Activated naive CD8-positive, alpha-beta T cell (primary cell): ENCODE measurements around the gene ATP6V0B.

ENCODE experiments used
- H3K27ac Mint-ChIP-seq: one replicate; pipeline ENCODE4 v1.8.0; 2021; ENCODE audit warnings: mixed read lengths
- H3K27me3 Mint-ChIP-seq: one replicate; pipeline ENCODE4 v1.8.0; 2021; ENCODE audit warnings: mixed read lengths
- H3K36me3 Mint-ChIP-seq: one replicate; pipeline ENCODE4 v1.8.0; 2021; ENCODE audit warnings: mixed read lengths
- H3K4me1 Mint-ChIP-seq: one replicate; pipeline ENCODE4 v1.8.0; 2021; ENCODE audit warnings: low read depth, mixed read lengths
- H3K4me3 Mint-ChIP-seq: one replicate; pipeline ENCODE4 v1.8.0; 2021; ENCODE audit warnings: mild to moderate bottlenecking, mixed read lengths
- H3K9me3 Mint-ChIP-seq: one replicate; pipeline ENCODE4 v1.8.0; 2021; ENCODE audit warnings: low read depth, mixed read lengths

Gene ATP6V0B

DNA sequence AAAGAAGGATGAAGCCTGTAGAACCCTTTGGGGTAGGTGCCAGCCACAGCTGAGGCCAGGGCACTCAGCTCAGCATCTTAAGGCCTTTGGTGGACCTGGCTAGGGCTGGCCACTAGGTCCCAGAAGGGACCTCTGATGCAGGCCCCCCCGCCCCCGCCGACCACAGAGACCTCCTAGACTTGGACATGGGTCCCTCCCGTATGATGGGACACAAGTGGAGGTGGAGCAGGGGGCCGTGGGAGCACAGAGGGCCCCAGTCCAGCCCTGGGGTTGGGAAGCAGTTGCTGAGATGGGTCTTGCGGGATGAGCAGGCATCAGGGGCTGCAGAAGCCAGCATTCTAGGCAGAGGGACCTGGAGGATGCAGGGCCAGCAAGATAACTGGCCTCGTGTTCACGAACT lies 7.5 kb downstream of the ATP6V0B start:
- no peaks in the 10 kb centered on the region for H3K27me3 Mint-ChIP-seq
- peaks cover 12% of the 10 kb centered on the region for H3K36me3 Mint-ChIP-seq
- no peaks in the 10 kb centered on the region for H3K9me3 Mint-ChIP-seq
- no peak overlapping the region for H3K27ac Mint-ChIP-seq
- no peak overlapping the region for H3K4me3 Mint-ChIP-seq
- peaks cover 22% of the 10 kb centered on the region for H3K4me1 Mint-ChIP-seq

DNA sequence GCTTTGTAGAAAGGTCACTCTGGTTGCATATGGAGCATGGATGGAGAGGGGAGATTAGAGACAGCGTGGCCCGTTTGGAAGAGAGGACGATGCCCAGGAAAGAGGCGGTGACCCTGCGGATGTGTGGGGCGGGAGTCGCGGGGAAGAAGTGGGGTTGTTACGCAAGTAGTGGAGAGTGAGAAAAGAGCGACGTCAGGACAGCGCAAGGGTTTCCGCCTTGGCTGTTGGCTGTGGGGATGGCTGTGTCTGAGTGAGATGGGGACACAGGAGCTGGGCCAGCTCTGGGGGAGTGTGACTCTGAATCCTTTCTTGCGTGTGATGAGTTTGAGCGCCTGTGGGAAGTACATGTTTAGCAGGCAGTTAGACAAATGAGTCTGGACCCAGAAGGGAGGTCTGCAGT lies 8.0 kb downstream of the ATP6V0B start:
- Mint-ChIP-seq H3K36me3 (peaks cover 6% of the 10 kb centered on the region), H3K27ac (no peak overlapping the region), H3K4me3 (no peak overlapping the region), H3K27me3 (no peaks in the 10 kb centered on the region), H3K9me3 (no peaks in the 10 kb centered on the region), H3K4me1 (peaks cover 17% of the 10 kb centered on the region)

DNA sequence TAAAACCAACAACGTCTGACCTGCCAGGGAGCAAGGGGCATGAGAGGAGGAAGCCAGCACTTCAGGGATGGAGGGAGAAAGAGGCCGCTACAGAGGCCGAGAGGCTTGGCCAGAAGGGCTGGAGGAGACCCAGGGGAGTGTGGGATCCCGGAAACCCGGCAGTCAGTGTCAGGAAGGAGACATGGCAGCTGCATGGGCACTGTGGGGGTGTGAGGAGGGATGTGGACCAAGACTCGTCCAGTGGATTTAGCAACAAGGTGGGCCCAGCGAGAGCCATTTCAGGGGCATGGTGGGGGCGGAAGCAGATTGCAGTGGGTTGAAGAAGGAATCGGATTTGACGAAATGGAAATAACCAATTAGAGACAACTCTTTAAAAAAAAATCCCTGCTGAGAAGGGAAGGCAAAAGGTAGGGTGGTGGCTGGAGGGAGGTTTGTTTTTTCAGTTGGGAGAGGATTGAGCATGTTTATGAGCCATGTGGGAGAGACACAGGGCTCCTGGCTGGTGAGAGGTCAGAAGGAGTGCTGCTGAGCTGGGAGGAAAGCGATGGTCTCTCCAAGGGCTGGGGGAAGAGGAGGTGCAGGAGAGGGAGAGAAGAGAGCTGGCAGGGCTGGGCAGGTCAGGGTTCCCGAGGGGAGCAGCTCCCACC lies 8.6 kb downstream of the ATP6V0B start:
- H3K27ac Mint-ChIP-seq, result no peak overlapping the region
- peaks cover 11% of the 10 kb centered on the region for H3K4me1 Mint-ChIP-seq
- no peak overlapping the region for H3K4me3 Mint-ChIP-seq
- no peaks in the 10 kb centered on the region for H3K27me3 Mint-ChIP-seq
- no peaks in the 10 kb centered on the region for H3K9me3 Mint-ChIP-seq
- H3K36me3 Mint-ChIP-seq, result peaks cover 4% of the 10 kb centered on the region

DNA sequence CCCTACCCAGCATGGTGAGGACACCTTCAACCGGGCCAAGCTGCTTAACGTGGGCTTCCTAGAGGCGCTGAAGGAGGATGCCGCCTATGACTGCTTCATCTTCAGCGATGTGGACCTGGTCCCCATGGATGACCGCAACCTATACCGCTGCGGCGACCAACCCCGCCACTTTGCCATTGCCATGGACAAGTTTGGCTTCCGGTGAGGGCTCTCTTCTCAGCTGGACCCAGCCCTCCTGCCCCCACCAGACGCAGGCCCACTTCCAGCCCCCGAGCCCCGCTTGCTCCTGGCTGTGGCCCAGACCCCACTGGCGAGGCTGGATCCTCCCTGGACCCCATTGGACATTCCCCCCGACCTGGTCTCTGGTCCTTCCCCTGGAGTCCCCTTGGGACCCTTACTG lies 10.1 kb downstream of the ATP6V0B start:
- Mint-ChIP-seq H3K27me3 (no peaks in the 10 kb centered on the region), H3K27ac (no peak overlapping the region), H3K9me3 (no peaks in the 10 kb centered on the region), H3K4me3 (no peak overlapping the region), H3K4me1 (peaks cover 6% of the 10 kb centered on the region), H3K36me3 (peaks cover 4% of the 10 kb centered on the region)

DNA sequence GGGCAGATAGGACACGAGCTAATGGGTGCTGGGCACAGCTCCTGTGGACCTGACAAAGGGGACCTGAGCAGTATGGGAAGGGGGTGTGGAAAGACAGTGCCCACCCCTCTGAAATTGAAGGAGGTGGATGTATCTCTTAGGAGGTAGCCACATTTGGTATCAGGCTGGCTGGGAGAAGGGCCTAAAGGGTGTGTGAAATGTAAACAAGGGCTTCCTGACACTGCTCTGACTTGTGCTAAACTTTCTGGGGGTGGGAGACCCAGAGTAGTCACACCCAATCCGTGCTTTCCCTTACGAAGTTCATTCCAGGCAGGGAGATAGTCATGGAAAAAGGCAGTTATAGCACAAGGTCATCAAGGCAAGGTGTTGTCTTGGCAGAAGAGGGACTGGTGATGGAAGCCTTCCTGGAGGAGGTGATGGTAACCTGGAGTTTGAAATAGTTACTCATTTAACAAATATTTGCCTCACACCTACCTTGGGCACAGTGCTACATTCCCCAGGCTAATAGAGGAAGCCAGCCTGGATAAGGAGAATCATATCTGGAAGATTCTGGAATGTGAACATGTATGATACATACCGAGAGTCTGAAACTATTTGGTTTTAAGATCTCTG lies 11.3 kb downstream of the ATP6V0B start:
- no peaks in the 10 kb centered on the region for H3K27me3 Mint-ChIP-seq
- H3K4me3 Mint-ChIP-seq, result no peak overlapping the region
- peaks cover 4% of the 10 kb centered on the region for H3K36me3 Mint-ChIP-seq
- H3K27ac Mint-ChIP-seq, result no peak overlapping the region
- peaks cover under 1% of the 10 kb centered on the region for H3K4me1 Mint-ChIP-seq
- H3K9me3 Mint-ChIP-seq, result no peaks in the 10 kb centered on the region

DNA sequence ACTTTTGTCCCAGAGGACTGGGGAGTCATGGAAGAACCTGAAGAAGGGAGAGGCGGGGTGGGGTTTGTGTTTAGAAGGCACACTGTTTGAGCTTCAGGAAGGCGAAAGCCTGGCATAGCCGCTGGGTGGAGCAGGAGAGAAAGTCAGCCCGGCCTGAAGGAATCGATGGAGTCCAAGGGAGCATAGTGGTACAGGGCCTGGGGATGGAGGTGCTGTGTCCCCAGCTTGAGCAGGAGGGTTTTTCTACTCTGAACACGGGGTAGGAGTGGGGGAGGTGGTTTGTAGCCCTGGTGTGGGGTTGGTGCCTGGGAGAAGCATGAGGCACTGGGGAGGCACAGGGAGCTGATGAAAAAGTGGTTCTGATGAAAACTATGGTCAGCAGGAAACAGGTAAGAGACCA lies 12.0 kb downstream of the ATP6V0B start:
- H3K9me3 Mint-ChIP-seq, result no peaks in the 10 kb centered on the region
- H3K4me1 Mint-ChIP-seq, result peaks cover 4% of the 10 kb centered on the region
- H3K27me3 Mint-ChIP-seq, result no peaks in the 10 kb centered on the region
- peaks cover 4% of the 10 kb centered on the region for H3K36me3 Mint-ChIP-seq
- no peak overlapping the region for H3K4me3 Mint-ChIP-seq
- H3K27ac Mint-ChIP-seq, result no peak overlapping the region

DNA sequence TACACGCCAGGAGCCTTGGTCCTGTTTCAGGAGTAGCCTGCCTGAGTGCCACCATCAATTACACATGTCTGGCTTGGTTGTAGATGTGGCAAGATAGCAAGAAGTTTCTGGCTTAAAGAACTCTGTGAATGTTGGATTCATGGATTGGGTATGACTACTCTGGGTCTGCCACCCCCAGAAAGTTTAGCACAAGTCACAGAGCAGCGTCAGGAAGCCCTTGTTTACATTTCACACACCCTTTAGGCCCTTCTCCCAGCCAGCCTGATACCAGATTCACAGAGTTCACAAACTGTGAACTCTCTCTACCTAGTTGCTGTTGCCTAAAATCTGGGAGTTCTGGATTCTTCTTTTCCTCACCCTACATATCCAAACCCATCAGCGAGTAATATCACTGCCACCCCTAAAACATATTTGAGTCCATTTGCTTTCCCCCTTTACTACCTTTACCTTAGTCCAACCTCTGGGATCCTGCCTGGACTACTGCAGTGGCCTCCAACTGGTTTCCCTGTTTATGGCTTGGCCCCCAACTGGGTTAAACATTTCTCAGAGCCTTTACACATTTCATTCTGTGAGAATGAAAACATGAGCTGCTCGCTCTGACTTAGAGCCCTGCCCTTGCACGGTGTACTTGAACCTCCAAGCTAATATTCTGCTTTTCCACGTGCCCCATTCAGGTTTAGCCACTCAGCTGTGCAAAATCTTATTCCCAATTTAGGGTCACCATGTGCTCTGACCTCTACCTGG lies 12.6 kb downstream of the ATP6V0B start:
- peaks cover 4% of the 10 kb centered on the region for H3K36me3 Mint-ChIP-seq
- no peaks in the 10 kb centered on the region for H3K27me3 Mint-ChIP-seq
- no peak overlapping the region for H3K27ac Mint-ChIP-seq
- H3K9me3 Mint-ChIP-seq, result no peaks in the 10 kb centered on the region
- peaks cover 8% of the 10 kb centered on the region for H3K4me1 Mint-ChIP-seq
- no peak overlapping the region for H3K4me3 Mint-ChIP-seq

DNA sequence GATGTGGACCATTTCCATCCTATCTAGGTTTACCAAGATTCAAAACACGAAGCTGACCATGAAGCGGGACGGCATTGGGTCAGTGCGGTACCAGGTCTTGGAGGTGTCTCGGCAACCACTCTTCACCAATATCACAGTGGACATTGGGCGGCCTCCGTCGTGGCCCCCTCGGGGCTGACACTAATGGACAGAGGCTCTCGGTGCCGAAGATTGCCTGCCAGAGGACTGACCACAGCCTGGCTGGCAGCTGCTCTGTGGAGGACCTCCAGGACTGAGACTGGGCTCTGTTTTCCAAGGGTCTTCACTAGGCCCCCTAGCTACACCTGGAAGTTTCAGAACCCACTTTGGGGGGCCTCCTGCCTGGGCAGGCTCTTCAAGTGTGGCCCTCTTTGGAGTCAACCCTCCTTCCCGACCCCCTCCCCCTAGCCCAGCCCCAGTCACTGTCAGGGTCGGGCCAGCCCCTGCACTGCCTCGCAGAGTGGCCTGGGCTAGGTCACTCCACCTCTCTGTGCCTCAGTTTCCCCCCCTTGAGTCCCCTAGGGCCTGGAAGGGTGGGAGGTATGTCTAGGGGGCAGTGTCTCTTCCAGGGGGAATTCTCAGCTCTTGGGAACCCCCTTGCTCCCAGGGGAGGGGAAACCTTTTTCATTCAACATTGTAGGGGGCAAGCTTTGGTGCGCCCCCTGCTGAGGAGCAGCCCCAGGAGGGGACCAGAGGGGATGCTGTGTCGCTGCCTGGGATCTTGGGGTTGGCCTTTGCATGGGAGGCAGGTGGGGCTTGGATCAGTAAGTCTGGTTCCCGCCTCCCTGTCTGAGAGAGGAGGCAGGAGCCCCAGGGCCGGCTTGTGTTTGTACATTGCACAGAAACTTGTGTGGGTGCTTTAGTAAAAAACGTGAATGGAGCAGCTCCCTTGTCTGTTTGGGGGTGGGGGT lies 15.8 kb downstream of the ATP6V0B start:
- peaks cover 13% of the 10 kb centered on the region for H3K4me1 Mint-ChIP-seq
- H3K36me3 Mint-ChIP-seq, result no peaks in the 10 kb centered on the region
- no peaks in the 10 kb centered on the region for H3K27me3 Mint-ChIP-seq
- no peaks in the 10 kb centered on the region for H3K9me3 Mint-ChIP-seq
- H3K27ac Mint-ChIP-seq, result peak overlapping the region; percentile 28
- peak overlapping the region; percentile 88 for H3K4me3 Mint-ChIP-seq

DNA sequence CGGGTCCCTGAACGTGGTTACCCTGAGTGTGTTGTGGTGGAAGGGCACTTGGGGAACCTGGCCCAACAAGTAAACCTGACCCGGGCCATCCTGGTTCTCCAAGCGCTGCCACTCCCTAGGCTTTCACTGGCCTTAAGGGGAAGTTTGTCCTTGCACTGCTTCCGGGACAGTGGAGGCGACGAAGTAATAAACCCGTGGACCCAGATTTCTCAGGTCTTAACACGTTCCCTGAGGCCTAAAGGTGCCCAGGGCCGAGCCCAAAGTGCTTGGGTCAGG lies 16.4 kb downstream of the ATP6V0B start:
- peak overlapping the region; percentile 28 for H3K27ac Mint-ChIP-seq
- peak overlapping the region; percentile 88 for H3K4me3 Mint-ChIP-seq
- no peaks in the 10 kb centered on the region for H3K9me3 Mint-ChIP-seq
- H3K36me3 Mint-ChIP-seq, result no peaks in the 10 kb centered on the region
- no peaks in the 10 kb centered on the region for H3K27me3 Mint-ChIP-seq
- peaks cover 13% of the 10 kb centered on the region for H3K4me1 Mint-ChIP-seq

DNA sequence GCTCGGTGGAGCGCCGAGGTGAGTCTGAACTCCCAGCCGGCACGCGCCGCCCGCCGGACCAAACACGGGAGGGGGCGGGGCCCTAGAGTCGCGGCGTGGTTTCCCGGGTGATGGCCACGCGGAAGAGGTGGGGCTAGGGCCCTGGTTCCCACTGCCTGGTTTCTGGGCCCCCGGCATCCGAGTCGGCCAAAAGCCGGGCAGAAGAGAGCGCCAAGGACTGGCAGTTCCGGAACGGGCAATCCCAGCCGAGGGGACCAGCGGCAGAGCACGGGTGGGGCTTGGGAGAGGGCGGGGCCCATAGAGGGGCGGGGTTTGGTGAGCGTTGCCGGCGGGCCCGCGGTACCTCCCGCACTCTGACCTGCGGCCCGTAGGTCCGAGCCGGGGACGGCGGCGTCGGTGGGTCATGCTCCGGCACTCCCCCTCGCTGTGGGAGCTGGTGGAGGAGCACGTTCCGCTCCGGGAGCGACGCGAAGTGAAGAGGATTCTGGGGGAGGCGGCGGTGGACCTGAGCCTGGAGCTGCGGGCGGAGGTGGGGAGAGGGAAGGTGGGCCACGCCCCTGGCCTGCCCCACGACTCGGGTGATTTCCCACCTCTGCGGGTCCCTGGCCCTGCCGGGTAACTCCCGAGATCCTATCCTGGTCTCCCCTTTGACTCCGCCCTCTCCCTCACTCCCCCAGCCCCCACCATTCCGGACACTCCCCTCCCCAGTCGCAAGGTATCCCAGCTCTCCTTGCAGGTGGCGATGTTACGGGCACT lies 16.9 kb downstream of the ATP6V0B start, which contains the start of gene CCDC24:
TSS of gene CCDC24 (plus strand) at position 124 of the 756 bp plus-strand sequence. CDS start at position 404, 280 bp downstream.
- Mint-ChIP-seq H3K27ac (peak within 1 kb of the TSS; percentile 28), H3K4me1 (peaks cover 13% of the 10 kb centered on the region), H3K4me3 (peak within 1 kb of the TSS; percentile 88), H3K36me3 (no peaks in the 10 kb centered on the region), H3K27me3 (no peaks in the 10 kb centered on the region), H3K9me3 (no peaks in the 10 kb centered on the region)

DNA sequence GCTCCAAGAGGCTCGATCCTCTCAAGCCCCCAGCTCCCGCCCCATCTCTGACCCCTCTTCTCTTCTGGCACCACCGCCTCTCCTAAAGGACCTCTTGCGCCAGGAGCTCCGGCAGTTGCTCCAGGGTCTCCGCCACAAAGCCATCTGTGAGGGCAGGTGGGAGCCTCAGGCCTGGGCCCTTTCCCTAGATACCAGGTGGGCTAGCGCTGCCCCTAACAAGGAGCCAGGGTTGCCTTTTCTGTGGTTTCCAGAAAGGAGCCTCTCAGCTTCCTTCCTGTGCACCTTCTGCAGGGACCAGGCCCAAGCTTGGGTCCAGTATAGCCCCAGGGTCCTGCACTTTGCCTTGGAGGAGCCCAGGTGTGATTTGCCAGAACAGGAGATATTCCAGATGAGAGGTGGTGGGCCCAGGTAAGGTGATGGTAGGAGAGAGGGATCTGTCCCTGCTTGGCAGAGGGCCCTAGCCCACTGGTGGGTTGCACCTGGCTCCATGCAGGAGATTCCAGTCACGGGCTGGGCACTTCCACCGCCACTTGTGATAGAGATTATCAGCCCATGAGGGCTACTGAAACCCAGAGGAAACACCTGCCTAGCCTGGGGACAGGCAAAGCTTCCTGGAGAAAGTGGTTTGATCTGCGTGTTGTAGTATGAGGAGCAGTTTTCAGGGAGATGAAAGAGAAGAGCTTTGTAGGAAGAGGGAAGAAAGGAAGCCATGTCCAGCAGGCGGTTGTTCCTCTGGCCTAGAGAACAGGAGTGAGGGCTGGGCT lies 17.7 kb downstream of the ATP6V0B start:
- peak overlapping the region; percentile 37 for H3K27ac Mint-ChIP-seq

DNA sequence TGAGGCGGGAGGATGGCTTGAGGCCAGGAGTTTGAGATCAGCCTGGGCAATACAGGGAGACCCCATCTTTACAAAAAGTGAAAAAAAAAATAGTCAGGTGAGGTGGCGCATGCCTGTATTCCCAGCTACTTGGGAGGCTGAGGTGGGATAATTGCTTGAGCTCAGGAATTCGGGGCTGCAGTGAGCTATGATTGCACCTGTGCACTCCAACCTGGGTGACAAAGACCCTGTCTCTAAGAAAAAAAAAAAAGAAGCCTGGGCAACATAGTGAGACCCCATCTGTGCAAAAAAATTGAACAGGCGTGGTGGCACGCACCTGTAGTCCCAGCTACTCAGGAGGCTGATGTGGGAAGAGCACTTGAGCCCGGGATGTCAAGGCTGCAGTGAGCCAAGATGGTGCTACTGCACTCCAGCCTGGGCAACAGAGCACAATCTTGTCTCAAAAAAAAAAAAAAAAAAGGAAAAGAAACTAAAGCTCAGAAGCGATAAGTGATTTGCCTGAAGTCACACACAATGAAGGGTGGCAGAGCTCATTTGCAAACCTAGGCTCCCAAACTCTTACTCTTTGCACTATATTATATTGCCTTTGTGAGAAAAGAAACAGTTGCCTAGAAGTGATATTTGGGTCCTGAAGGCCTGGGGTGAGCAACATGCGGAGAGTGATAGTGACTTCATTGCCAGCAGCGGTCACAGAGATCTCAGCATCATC lies 18.6 kb downstream of the ATP6V0B start:
- Mint-ChIP-seq H3K4me3 (no peak overlapping the region), H3K4me1 (peaks cover 13% of the 10 kb centered on the region), H3K27ac (no peak overlapping the region), H3K36me3 (no peaks in the 10 kb centered on the region), H3K9me3 (no peaks in the 10 kb centered on the region), H3K27me3 (no peaks in the 10 kb centered on the region)

More for the DNA sequence above, 17.7 kb downstream of the ATP6V0B start:
- Mint-ChIP-seq H3K4me3 (peak overlapping the region; percentile 88), H3K27me3 (no peaks in the 10 kb centered on the region), H3K36me3 (no peaks in the 10 kb centered on the region), H3K4me1 (peaks cover 13% of the 10 kb centered on the region), H3K9me3 (no peaks in the 10 kb centered on the region)

DNA sequence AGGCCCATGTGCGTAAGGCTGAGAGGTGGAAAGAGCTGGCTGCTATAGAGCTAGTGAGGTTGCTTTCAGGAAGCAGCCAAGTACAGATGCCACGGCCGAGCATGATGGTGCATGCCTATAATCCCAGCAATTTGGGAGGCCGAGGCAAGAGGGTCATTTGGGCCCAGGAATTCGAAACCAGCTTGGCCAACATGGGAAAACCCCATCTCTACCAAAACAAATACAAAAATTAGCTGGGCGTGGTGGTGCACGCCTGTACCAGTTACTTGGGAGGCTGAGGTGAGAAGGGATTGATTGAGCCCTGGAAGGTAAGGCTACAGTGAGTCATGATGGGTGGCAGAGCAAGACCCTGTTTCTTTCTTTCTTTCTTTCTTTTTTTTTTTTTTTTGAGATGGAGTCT lies 19.3 kb downstream of the ATP6V0B start:
- Mint-ChIP-seq H3K9me3 (no peaks in the 10 kb centered on the region), H3K4me3 (no peak overlapping the region), H3K27ac (no peak overlapping the region)

More for the DNA sequence above, 19.3 kb downstream of the ATP6V0B start:
- Mint-ChIP-seq H3K27me3 (no peaks in the 10 kb centered on the region), H3K36me3 (peaks cover 2% of the 10 kb centered on the region), H3K4me1 (peaks cover 13% of the 10 kb centered on the region)
